ENCODE measurements around the gene KAZN.

KAZN gene

GRCh38 chr1:14705824-14706223 lies 107.3 kb downstream of the KAZN start:
- Histone ChIP-seq H3K9ac (ENCODE audit: low read depth, low read length) (no peak overlapping the region), H3K36me3 (ENCODE audit: insufficient read depth, low read length) (no peaks in the 10 kb centered on the region), H3K4me3 (ENCODE audit: low read length) (no peak overlapping the region), H3K27me3 (ENCODE audit: control insufficient read depth, insufficient read depth, low read length) (peaks cover 7% of the 10 kb centered on the region), H3K4me1 (ENCODE audit: control insufficient read depth, insufficient read depth, low read length) (no peaks in the 10 kb centered on the region), H3K9me3 (replicated peaks; ENCODE audit: low read length) (no peaks in the 10 kb centered on the region), H3K4me2 (ENCODE audit: low read length) (no peak overlapping the region)

- H3K9me3 ChIP-seq (replicated peaks; ENCODE audit: low read length) = no peaks in the 10 kb centered on the region
- H3K36me3 ChIP-seq (ENCODE audit: insufficient read depth, low read length) = no peaks in the 10 kb centered on the region
- no peak overlapping the region for H3K4me2 ChIP-seq (ENCODE audit: low read length)
- no peak overlapping the region for H3K9ac ChIP-seq (ENCODE audit: low read depth, low read length)
- peaks cover 11% of the 10 kb centered on the region for H3K27me3 ChIP-seq (ENCODE audit: control insufficient read depth, insufficient read depth, low read length)
- H3K4me3 ChIP-seq (ENCODE audit: low read length) = no peak overlapping the region
- no peaks in the 10 kb centered on the region for H3K4me1 ChIP-seq (ENCODE audit: control insufficient read depth, insufficient read depth, low read length)
Observed at GRCh38 chr1:14706631-14707030, 108.1 kb downstream of the KAZN start.

GRCh38 chr1:14707531-14708445 lies 109.3 kb downstream of the KAZN start:
- Histone ChIP-seq H3K9ac (ENCODE audit: low read depth, low read length) (no peak overlapping the region), H3K4me2 (ENCODE audit: low read length) (no peak overlapping the region), H3K27me3 (ENCODE audit: control insufficient read depth, insufficient read depth, low read length) (peaks cover 11% of the 10 kb centered on the region)

GRCh38 chr1:14710331-14710730 lies 111.8 kb downstream of the KAZN start:
- no peaks in the 10 kb centered on the region for H3K36me3 ChIP-seq (ENCODE audit: insufficient read depth, low read length)
- H3K9ac ChIP-seq (ENCODE audit: low read depth, low read length) = no peak overlapping the region
- H3K9me3 ChIP-seq (replicated peaks; ENCODE audit: low read length) = no peaks in the 10 kb centered on the region
- no peak overlapping the region for H3K4me2 ChIP-seq (ENCODE audit: low read length)
- no peaks in the 10 kb centered on the region for H3K4me1 ChIP-seq (ENCODE audit: control insufficient read depth, insufficient read depth, low read length)
- H3K27me3 ChIP-seq (ENCODE audit: control insufficient read depth, insufficient read depth, low read length) = peaks cover 11% of the 10 kb centered on the region
- no peak overlapping the region for H3K4me3 ChIP-seq (ENCODE audit: low read length)

More at GRCh38 chr1:14707531-14708445, 109.3 kb downstream of the KAZN start:
- no peaks in the 10 kb centered on the region for H3K9me3 ChIP-seq (replicated peaks; ENCODE audit: low read length)
- no peaks in the 10 kb centered on the region for H3K4me1 ChIP-seq (ENCODE audit: control insufficient read depth, insufficient read depth, low read length)
- H3K36me3 ChIP-seq (ENCODE audit: insufficient read depth, low read length) = no peaks in the 10 kb centered on the region
- H3K4me3 ChIP-seq (ENCODE audit: low read length) = no peak overlapping the region

- Histone ChIP-seq H3K36me3 (ENCODE audit: insufficient read depth, low read length) (no peaks in the 10 kb centered on the region), H3K9ac (ENCODE audit: low read depth, low read length) (no peak overlapping the region), H3K27me3 (ENCODE audit: control insufficient read depth, insufficient read depth, low read length) (peaks cover 11% of the 10 kb centered on the region)
Observed at GRCh38 chr1:14712136-14712535, 113.7 kb downstream of the KAZN start.

GRCh38 chr1:14713077-14713476 lies 114.6 kb downstream of the KAZN start:
- H3K4me3 ChIP-seq (ENCODE audit: low read length) = no peak overlapping the region
- H3K36me3 ChIP-seq (ENCODE audit: insufficient read depth, low read length) = no peaks in the 10 kb centered on the region
- no peak overlapping the region for H3K4me2 ChIP-seq (ENCODE audit: low read length)
- no peak overlapping the region for H3K9ac ChIP-seq (ENCODE audit: low read depth, low read length)
- peaks cover 8% of the 10 kb centered on the region for H3K27me3 ChIP-seq (ENCODE audit: control insufficient read depth, insufficient read depth, low read length)
- no peaks in the 10 kb centered on the region for H3K9me3 ChIP-seq (replicated peaks; ENCODE audit: low read length)
- no peaks in the 10 kb centered on the region for H3K4me1 ChIP-seq (ENCODE audit: control insufficient read depth, insufficient read depth, low read length)

More at GRCh38 chr1:14712136-14712535, 113.7 kb downstream of the KAZN start:
- Histone ChIP-seq H3K4me2 (ENCODE audit: low read length) (no peak overlapping the region), H3K4me1 (ENCODE audit: control insufficient read depth, insufficient read depth, low read length) (no peaks in the 10 kb centered on the region), H3K9me3 (replicated peaks; ENCODE audit: low read length) (no peaks in the 10 kb centered on the region), H3K4me3 (ENCODE audit: low read length) (no peak overlapping the region)

GRCh38 chr1:14715266-14715665 lies 116.8 kb downstream of the KAZN start:
- Histone ChIP-seq H3K9me3 (replicated peaks; ENCODE audit: low read length) (no peaks in the 10 kb centered on the region), H3K4me1 (ENCODE audit: control insufficient read depth, insufficient read depth, low read length) (no peaks in the 10 kb centered on the region), H3K9ac (ENCODE audit: low read depth, low read length) (no peak overlapping the region), H3K4me3 (ENCODE audit: low read length) (no peak overlapping the region), H3K36me3 (ENCODE audit: insufficient read depth, low read length) (no peaks in the 10 kb centered on the region), H3K4me2 (ENCODE audit: low read length) (no peak overlapping the region), H3K27me3 (ENCODE audit: control insufficient read depth, insufficient read depth, low read length) (peaks cover 3% of the 10 kb centered on the region)

GRCh38 chr1:14715802-14716201 lies 117.3 kb downstream of the KAZN start:
- H3K27me3 ChIP-seq (ENCODE audit: control insufficient read depth, insufficient read depth, low read length) = peaks cover 3% of the 10 kb centered on the region
- no peaks in the 10 kb centered on the region for H3K36me3 ChIP-seq (ENCODE audit: insufficient read depth, low read length)
- H3K4me1 ChIP-seq (ENCODE audit: control insufficient read depth, insufficient read depth, low read length) = no peaks in the 10 kb centered on the region
- H3K9me3 ChIP-seq (replicated peaks; ENCODE audit: low read length) = no peaks in the 10 kb centered on the region
- no peak overlapping the region for H3K9ac ChIP-seq (ENCODE audit: low read depth, low read length)
- H3K4me3 ChIP-seq (ENCODE audit: low read length) = no peak overlapping the region
- H3K4me2 ChIP-seq (ENCODE audit: low read length) = no peak overlapping the region

GRCh38 chr1:14716474-14716873 lies 118.0 kb downstream of the KAZN start:
- Histone ChIP-seq H3K9me3 (replicated peaks; ENCODE audit: low read length) (no peaks in the 10 kb centered on the region), H3K9ac (ENCODE audit: low read depth, low read length) (no peak overlapping the region), H3K4me2 (ENCODE audit: low read length) (no peak overlapping the region), H3K4me1 (ENCODE audit: control insufficient read depth, insufficient read depth, low read length) (no peaks in the 10 kb centered on the region), H3K36me3 (ENCODE audit: insufficient read depth, low read length) (no peaks in the 10 kb centered on the region), H3K4me3 (ENCODE audit: low read length) (no peak overlapping the region), H3K27me3 (ENCODE audit: control insufficient read depth, insufficient read depth, low read length) (peaks cover under 1% of the 10 kb centered on the region)

GRCh38 chr1:14718476-14718875 lies 120.0 kb downstream of the KAZN start:
- H3K36me3 ChIP-seq (ENCODE audit: insufficient read depth, low read length) = no peaks in the 10 kb centered on the region
- no peak overlapping the region for H3K9ac ChIP-seq (ENCODE audit: low read depth, low read length)
- no peaks in the 10 kb centered on the region for H3K27me3 ChIP-seq (ENCODE audit: control insufficient read depth, insufficient read depth, low read length)
- H3K9me3 ChIP-seq (replicated peaks; ENCODE audit: low read length) = no peaks in the 10 kb centered on the region
- H3K4me3 ChIP-seq (ENCODE audit: low read length) = no peak overlapping the region
- H3K4me1 ChIP-seq (ENCODE audit: control insufficient read depth, insufficient read depth, low read length) = no peaks in the 10 kb centered on the region
- no peak overlapping the region for H3K4me2 ChIP-seq (ENCODE audit: low read length)

GRCh38 chr1:14723401-14723800 lies 124.9 kb downstream of the KAZN start:
- Histone ChIP-seq H3K27me3 (ENCODE audit: control insufficient read depth, insufficient read depth, low read length) (peaks cover 7% of the 10 kb centered on the region), H3K4me2 (ENCODE audit: low read length) (no peak overlapping the region), H3K9ac (ENCODE audit: low read depth, low read length) (no peak overlapping the region), H3K36me3 (ENCODE audit: insufficient read depth, low read length) (no peaks in the 10 kb centered on the region), H3K4me1 (ENCODE audit: control insufficient read depth, insufficient read depth, low read length) (no peaks in the 10 kb centered on the region), H3K9me3 (replicated peaks; ENCODE audit: low read length) (no peaks in the 10 kb centered on the region), H3K4me3 (ENCODE audit: low read length) (no peak overlapping the region)

- peaks cover 7% of the 10 kb centered on the region for H3K27me3 ChIP-seq (ENCODE audit: control insufficient read depth, insufficient read depth, low read length)
- H3K4me1 ChIP-seq (ENCODE audit: control insufficient read depth, insufficient read depth, low read length) = no peaks in the 10 kb centered on the region
- no peaks in the 10 kb centered on the region for H3K36me3 ChIP-seq (ENCODE audit: insufficient read depth, low read length)
- no peak overlapping the region for H3K9ac ChIP-seq (ENCODE audit: low read depth, low read length)
- no peak overlapping the region for H3K4me3 ChIP-seq (ENCODE audit: low read length)
- no peaks in the 10 kb centered on the region for H3K9me3 ChIP-seq (replicated peaks; ENCODE audit: low read length)
- no peak overlapping the region for H3K4me2 ChIP-seq (ENCODE audit: low read length)
Observed at GRCh38 chr1:14724246-14724645, 125.8 kb downstream of the KAZN start.

Data from skeletal muscle satellite cell (primary cell).